ENCODE data around the gene MUTYH.

MUTYH gene

DNA sequence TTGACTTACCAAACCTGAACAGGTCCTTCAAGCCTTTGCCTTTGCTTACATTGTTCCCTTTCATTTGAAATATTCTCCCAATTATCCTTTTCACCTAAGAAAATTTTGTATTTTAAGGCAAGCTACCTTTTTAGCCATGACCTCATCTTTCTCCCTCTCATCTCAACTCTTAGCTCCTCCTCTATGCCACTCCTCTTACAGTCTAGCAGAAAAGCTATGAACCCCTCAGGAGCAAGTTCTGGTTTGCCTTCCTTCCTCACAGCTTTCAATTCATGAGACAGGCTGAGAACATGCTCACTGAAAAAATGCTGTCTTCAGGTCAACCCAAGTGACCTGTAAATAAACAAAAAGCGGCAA lies 8.3 kb upstream of the MUTYH start:
- no peak for DNase-seq

DNA sequence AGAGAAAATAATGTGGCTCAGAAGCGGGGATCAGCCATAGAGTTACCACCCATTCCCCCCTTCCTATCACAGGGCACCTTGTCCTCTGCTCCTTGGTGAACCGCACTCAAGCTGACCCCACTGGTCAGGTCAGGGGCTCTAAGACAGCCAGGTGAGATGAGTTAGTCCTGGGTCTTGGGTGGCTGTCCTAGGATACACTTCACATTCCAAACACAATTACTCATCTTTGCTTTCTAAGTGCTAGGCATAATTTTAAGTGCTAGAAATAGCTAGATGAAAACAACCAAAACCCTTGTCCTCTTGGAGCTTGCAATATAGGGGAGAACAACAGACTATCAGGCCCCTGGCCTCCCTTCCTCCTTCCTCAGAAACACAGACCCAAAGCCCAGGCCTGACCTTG lies 7.8 kb upstream of the MUTYH start:
- DNase-seq, result no peak

DNA sequence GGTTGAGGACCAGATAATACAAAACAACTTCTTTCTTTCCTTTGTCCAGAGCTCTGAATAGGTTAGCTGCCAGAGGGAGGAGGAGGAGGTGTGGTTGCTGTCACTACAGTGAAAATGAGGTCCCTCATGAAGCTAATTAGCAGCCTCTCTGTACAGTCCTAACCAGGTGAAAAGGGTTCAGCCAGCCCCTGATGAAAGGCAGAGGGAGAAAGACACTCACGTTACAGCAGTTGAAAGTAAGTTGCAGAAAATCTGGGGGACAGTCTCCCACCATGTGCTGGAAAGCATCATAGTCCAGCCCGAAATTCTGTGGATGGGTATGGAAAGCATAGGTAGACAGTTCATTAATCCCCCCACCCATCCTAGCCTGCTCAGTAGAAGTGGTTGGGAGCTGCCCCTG lies 6.2 kb upstream of the MUTYH start:
- no peak for DNase-seq

DNA sequence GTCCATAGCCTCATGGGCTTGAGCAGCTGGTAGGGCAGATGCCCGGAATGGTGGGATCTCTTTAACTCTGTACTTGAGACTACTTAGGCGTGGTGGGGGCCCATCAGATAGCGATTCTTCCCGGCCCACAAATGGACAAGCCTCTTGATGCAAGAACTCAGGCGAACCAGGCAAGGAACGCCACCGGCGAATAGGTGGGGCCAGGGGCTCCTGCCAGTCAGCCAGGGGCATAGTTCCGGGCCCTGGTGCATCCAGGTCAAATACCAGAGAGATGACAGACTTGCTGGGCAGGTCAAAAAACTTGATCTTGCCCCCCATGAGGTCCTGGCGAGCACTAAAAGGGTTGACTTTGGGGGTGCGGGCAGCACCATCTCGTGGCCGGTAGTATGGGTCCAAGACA lies 4.8 kb upstream of the MUTYH start:
- no peak for DNase-seq

DNA sequence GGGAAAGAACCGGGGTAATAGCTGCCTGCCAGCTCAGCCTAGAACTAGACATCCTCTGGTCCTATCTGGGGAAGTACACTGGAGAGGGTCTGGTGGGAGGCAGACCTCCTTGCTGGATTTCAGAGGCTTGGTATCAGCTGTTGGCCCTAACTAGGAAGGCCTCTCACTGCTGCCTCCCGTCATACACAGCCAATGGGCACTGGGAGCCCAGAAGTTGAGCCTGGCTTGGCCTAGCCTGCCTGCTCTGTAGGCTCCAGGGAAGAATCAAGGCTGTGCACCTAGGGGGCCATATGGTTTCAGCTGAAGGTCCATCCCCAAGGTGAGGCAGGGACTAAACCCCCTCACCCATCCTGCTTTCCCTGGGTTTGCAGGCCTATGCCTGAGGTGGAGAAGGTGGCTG lies 4.3 kb upstream of the MUTYH start:
- DNase-seq, result no peak

DNA sequence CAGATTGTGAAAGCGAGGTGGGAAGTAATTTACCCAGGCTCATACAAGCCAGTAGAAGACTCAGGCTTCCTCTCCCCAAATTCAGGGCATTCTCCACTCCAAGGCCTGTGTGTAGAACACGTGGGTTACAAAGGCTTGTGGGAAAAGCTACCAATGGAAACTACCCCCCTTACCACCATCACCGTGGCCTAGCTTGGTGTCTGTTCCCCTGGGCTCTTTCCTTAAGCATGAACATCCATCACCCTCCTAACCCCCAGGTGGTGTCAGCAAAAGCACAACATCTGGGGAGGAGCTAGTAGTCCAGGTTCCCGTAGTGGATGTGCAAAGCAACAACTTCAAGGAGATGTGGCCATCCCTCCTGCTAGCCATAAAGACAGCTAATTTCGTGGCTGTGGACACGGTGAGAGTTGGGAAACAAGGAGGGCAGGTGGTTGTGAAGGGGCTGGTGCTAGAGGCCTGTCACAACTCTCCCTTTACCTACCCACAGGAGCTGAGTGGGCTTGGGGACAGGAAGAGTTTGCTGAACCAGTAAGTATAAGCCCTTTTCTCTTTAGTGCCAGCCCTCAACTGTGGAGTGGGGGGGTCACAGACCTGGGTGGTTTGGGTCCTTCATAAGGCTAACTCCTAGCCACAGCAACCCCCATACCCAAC lies 701 bp upstream of the MUTYH start:
- peak; percentile 66 for DNase-seq

DNA sequence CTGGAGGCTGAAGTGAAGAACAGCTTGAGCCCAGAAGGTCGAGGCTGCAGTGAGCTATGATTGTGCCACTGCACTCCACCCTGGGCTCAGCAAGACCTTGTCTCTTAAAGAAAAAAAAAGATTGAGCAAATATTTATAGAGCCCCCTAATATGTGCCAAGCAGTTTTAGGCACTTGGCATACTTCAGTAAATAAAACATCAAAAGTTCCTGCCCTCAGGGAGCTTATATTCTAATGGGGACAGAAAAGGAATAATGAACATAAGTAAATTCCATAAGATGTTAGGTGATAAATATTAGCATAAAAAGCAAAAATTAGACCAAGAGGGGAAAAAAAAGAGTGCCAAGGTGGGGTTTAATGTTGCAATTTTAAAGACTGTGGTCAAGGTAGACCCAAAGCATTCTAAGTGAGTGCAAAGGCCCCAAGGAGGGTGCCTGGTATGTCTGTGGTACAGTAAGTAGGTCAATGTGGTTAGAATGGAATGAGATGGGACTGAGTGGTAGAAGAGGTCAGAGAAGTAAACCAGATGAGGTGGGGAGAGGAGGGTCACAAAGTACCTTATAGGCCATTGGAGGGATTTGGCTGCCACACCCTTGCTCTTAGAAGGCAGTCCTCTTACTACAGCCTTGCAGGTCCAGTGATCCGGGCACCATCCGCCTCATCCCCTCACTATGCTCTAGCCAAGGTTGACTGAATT lies 2.5 kb downstream of the MUTYH start:
- DNase-seq, result no peak

DNA sequence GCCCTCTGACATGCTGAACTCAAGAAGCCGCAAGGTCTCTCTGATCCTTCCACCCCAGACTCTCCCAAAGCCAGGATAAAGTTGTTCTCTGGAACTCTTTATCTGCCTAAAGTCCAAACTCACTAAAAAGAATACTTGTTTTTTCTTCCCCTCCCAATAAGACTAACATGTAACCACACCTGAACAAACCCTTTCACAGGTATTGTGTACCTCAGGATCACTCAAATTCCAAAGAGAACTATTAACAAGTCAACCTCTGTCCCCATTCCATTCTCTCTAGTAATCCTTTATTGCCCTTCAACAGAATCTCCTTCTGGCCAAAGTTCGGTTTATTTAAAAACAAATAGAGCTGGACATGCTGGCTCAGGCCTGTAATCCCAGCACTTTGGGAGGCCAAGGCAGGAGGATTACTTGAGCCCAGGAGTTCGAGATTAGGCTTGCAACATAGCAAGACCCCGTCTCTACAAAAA lies 4.3 kb downstream of the MUTYH start:
- no peak for DNase-seq

DNA sequence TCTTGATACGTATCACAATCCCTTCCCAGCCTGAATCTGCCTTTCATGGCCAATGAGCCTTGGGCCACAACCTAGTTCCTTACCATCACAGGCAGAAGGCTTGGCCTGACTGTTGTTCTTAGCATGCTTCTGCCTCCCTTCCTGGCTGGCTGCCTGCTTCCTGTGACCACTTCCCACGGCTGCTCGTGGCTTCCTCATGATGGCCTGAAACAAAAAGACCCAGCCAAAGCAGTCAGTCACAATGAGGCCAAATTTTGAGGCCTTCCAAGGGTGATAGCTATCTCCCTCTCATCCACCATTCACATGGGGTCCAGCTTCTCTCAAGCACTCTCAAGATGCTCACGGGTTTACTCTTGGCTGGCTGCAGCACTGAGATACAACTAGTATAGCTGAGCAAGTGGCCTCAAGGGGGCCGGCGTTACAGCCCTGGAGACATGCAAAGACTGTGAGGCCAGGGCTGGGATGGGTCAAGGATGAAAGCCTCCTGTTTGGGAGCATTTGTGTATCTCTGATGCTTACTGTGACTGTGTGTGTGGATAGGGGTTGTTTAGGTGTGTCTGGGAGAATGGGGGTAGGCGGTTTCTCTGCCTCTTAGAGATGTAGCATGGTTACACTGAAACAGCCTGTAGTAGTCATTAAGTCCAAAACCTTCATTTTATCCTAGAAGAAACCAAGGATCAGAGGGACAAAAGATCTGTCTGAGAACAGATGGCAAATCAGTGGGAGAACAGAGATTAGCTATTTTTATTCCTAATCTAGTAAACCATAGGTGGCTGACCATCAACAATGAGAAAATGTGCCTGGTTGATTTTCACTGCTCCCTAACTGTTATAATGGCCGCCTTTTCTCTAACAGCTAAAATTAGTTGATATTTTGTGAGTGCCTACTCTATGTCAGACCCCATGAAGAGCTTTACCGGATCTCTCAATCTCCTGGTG lies 5.7 kb downstream of the MUTYH start:
- DNase-seq, result no peak

DNA sequence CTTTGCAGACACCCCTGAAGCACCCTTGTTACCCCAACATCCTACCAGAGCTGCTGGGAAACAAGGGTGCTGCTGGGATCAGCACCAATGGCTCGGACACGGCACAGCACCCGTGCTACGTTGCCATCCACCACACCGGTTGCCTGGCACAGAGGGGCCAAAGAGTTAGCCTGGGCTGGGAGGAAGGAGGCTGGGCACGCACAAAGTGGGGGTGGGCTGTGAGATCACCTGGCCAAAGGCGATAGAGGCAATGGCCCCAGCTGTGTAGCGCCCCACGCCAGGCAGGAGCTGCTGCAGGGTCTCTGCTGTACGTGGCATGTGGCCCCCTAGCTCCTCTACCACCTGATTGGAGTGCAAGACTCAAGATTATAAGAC lies 7.9 kb downstream of the MUTYH start:
- DNase-seq, result no peak

DNA sequence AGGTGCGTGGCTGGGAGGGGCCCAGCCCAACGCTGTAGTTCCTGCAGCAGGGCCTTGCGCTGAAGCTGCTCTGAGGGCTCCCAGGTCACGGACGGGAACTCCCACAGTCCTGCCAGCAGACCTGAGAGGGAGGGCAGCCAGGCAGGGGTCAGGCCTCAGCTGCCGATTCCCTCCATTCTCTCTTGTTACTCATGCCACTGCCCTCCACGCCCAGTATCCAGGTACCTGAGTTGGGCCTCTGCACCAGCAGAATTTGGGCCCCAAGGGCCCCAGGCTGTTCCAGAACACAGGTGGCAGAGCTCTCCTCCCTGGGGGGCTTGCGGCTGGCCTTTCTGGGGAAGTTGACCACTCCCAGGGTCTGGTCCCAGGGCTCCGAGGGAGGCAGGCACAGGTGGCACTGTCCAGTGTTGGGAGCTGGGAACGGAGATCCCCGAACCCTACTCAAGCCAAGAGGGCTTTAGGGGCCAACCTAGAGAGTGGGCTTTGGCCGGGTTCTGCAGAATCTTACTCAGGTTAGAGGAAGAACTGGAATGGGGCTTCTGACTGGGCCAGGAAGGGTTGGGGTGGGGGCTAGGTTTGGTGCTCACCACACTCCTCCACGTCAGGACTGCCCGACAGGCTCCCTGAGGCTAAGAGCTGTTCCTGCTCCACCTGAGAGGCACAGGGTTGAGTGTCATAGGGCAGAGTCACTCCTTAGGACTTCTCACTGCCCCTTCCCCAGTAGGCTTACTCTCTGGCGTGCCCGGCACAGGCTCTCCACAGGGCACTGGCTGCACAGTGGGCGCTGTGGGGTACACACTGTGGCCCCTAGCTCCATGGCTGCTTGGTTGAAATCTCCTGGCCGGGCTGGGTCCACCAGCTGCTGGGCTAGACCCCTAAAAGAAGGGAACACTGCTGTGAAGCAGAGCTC lies 8.5 kb downstream of the MUTYH start:
- DNase-seq, result no peak

DNA sequence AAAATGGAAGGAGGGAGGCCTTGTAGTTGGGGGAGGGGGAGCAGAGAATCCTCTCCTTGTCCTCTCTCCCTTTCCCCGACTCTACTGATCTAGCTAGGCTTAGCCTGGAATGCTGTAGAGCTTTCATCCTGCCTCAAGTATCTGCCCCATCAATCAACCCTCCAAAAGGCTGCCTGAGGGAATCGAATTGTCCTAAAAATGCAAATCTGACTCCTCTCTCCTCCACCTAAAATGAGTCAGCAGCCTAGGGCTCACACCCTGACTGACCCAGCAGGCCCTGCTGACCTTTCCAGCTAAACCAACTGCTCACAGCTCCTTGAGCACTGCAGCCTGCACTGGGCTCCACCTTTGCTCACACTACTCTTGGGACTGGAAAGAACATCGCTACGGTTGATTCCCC lies 10.8 kb downstream of the MUTYH start:
- DNase-seq, result no peak

DNA sequence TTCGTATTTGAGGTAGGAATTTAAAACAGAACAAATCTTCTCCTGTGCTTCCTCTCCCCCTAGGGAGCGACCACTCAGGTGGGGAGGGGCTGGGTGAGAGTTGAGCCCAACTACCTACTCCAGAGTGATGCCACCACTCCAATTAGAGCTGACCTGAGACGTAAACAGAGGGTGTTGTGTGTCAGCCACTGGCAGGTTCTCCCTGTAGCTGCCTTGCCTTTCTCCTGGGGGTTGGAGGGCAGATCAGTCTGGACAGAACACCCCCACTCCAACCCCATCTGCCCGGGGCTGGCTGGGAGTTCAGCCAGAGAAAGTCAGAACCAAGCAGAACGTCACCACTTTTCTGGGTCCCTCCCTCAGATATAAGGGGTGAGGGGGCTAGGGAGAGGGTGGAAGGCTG lies 11.6 kb downstream of the MUTYH start:
- no peak for DNase-seq

DNA sequence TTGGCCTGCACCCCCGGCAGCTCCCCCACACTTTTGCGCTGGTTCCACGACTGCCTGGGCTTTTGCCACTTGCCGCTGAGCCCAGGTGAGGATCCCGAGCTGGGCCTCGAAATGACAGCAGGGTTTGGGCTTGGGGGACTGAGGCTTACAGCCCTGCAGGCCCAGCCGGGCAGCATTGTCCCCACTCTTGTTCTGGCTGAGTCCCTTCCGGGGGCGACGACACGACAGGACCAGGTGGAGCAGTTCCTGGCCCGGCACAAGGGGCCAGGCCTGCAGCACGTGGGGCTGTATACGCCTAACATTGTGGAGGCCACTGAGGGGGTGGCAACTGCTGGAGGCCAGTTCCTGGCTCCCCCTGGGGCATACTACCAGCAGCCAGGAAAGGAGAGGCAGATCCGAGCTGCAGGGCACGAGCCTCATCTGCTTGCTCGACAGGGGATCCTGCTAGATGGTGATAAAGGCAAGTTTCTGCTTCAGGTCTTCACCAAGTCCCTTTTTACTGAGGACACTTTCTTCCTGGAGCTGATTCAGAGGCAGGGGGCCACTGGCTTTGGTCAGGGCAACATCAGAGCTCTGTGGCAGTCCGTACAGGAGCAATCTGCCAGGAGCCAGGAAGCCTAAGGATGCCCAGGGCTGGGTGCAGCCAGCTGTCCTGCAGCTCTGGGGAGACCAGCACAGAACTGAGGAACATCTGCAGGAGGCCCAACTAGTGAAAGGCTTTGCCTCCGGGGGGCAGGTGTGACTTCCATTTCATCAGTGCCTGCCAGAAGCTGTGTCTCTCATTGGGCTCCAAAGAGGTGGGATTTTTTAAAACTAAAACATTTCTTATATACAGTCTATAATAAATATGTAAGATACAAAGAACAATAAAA lies 12.4 kb downstream of the MUTYH start:
- no peak for DNase-seq

DNA sequence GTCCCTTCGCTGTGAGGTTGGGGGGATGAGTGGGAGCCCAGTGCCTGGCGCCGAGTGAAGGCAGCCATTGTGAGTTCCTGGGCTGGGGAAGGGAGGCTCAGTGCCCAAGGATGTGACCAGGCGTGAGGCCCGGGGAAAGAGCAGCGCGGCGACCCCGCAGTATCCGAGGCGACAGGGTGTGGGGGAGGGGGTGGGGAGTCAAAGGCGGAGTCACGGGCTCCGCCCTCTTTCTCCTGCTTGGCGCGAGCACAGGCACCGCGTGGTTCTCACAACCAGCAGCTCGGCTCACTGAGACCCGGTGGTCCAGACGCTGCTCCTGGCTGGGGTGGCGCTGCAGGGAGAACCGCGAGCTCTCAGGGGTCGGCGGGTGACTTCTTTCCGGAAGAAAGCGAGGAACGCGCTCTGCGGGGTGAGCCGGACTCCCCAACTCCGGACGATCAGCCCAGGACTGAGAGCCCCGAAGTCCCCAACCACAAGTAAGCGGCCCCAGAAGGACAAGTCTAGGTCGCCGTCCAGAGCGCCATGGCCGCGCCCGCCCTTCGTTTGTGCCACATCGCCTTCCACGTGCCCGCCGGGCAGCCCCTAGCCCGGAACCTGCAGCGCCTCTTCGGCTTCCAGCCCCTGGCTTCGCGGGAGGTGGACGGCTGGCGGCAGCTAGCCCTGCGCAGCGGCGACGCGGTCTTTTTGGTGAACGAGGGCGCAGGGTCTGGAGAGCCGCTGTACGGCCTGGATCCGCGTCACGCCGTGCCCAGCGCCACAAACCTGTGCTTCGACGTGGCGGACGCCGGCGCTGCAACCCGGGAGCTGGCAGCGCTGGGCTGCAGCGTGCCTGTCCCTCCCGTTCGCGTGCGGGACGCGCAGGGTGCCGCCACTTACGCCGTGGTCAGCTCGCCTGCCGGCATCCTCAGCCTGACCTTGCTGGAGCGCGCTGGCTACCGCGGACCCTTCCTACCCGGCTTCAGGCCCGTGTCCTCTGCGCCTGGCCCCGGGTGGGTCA lies 13.3 kb downstream of the MUTYH start, which contains the start of gene HPDL:
TSS of gene HPDL (plus strand) at position 269 of the 997 bp plus-strand sequence. CDS start at position 523, 254 bp downstream.
- DNase-seq, result peak; percentile 88

DNA sequence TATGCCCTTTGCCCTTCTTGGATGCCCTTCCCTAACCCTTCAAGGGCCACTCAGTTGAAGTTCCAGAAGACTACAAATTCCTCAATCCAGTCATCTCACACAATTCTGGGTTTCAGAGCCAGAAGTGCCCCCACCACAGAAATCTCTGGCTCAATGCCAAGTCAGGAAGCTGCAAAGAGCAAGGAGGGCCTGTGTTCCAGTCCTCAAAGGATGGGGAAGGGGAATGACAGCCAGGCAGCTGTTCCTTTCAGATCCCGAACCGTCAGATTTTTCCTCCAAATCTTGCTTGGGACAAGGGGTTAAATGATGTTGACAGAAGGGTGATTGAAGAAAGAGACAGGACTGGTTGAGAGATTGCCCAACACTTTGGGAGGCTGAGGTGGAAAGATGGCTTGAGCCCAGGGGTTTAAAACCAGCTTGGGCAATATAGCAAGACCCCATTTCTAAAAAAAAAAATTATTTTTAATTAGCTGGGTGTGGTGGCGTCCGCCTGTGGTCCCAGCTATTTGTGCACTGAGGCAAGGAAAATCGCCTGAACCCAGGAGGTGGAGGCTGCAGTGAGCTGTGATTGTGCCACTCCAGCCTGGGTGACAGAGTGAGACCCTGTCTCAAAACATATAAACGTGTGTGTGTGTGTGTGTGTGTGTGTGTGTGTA lies 14.3 kb downstream of the MUTYH start:
- no peak for DNase-seq

DNA sequence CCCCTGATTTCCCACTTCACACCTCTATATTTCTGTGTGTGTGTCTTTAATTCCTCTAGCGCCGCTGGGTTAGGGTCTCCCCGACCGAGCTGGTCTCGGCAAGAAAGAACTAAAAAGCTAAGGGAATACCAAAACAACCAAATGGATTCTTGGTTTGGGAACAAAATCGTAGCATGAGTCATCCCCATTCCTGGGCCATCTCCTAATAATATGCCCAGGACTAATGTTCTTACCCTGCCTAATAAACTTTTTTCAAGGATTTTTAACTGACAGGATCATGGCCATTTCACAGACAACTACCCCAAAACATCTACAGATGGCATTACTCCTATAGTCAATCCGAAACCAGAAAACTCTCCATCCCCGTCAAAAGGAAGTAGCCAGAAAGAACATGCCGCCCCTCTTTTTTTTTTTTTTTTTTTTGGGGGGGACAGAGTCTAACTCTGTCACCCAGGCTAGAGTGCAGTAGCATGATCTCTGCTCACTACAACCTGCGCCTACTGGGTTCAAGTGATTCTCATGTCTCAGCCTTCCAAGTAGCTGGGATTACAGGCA lies 17.7 kb downstream of the MUTYH start:
- DNase-seq, result no peak

DNA sequence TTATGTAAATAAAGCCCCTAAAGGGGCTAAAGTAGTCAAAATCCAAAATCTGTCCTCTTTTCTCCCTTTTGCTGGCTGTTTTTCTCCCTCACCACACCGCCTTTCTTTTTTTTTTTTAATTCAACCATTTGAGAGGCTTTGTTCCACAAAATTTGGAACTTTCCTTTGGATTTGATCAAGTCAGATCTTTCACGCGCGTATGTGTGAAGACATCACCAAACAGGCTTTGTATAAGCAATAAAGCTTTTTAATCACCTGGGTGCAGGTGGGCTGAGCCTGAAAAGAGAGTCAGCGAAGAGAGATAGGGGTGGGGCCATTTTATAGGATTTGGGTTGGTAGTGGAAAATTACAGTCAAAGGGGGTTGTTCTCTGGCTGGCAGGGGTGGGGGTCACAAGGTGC lies 18.8 kb downstream of the MUTYH start:
- DNase-seq, result no peak

DNA sequence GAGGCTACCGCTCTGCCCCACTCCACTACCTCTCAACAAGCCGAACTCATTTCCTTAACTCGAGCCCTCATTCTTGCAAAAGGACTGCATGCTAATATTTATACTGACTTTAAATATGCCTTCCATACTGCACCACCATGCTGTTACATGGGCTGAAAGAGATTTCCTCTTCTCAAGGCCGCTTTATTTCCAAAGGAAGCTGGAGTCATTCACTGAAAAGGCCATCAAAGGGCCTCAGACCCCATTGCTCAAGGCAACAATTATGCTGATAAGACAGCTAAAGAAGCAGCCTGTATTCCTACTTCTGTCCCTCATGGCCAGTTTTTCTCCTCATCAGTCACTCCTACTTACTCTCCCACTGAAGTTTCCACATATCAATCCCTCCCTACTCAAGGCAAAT lies 20.5 kb downstream of the MUTYH start:
- no peak for DNase-seq
